ENCODE results near the gene RASSF6.
"Not testable (repeated sequence)": the region's sequence is repeated elsewhere in the genome, so short reads cannot be mapped to it uniquely, and the experiment has no call there.

RASSF6 gene, protein sequence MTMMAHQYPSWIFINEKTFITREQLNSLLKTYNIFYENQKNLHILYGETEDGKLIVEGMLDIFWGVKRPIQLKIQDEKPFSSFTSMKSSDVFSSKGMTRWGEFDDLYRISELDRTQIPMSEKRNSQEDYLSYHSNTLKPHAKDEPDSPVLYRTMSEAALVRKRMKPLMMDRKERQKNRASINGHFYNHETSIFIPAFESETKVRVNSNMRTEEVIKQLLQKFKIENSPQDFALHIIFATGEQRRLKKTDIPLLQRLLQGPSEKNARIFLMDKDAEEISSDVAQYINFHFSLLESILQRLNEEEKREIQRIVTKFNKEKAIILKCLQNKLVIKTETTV

GRCh38 chr4:73620115-73620792 lies at the start of gene RASSF6:
Gene RASSF6, minus strand, starts transcription at chr4:73620436. Its CDS starts 8,641 bp downstream, at chr4:73611795.
- DNase-seq (ENCODE audit: low read depth): peak; percentile 38

DNA sequence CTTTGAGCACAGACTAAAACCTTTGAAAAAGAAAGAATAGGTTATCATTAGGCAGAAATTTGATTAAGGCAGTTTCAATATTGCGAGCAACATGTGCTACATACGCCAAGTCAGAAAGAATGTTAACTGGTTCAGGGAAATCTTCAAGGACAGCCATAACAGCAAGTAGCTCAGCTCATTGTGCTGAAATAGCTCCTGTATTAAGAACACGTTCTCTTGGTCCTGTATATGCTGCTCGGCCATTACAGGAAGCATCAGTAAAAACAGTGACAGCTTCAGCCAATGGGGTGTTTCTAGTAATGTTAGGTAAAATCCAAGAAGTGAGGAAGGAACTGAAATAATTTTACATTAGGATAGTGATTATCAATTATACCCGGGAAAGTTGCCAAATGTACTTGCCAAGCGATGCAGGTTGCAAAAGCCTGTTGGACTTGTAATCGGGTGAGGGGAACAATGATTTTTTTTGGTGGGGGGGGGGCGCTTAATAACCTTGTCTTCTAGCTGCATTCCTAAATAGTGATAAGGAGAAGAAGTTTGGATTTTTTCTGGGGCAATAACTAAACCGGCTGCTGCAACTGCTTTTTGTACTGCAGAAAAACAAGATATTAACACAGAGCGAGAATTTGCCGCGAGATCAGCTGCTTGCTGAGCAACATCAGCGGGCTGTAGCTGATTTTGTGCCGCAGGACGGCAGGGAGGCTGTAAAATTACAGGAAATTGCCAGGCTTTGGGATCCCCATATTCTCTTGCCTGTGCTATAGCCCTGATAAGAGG lies 49.4 kb upstream of the RASSF6 start:
- peak; percentile 67 for DNase-seq (ENCODE audit: low read depth)

GRCh38 chr4:73668782-73669201 lies 48.6 kb upstream of the RASSF6 start:
- no peak for DNase-seq (ENCODE audit: low read depth)

DNA sequence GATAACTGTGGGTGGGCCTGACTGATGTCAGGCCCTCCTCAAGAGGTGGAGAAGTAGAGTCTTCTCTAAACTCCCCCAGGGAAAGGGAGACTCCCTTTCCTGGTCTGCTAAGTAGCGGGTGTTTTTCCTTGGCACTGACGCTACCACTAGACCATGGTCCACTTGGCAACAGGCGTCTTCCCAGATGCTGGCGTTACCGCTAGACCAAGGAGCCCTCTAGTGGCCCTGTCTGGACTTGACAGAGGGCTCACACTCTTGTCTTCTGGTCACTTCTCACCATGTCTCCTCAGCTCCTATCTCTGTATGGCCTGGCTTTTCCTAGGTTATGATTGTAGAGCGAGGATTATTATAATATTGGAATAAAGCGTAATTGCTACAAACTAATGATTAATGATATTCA lies 45.7 kb upstream of the RASSF6 start:
- not testable (repeated sequence) for DNase-seq (ENCODE audit: low read depth)

DNA sequence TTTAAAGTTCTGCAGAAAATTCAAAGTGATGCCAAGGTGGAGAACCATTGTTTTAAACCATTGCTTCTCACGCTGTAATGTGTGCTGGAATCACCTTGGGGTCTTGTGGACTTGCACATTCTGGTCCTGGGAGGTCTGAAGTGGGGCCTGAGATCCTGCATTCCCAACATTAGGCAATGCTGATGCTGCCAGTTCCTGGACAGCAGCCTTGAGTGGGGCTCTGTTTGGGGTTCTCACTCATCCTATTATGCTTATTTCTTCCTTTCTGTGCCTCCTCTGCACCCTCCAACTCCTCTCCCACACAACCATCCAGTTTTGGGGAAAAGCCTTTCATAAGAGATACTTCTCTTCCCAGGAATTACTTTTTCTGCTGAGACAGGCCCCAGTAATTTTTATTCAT lies 44.2 kb upstream of the RASSF6 start:
- DNase-seq (ENCODE audit: low read depth): peak; percentile 57

DNA sequence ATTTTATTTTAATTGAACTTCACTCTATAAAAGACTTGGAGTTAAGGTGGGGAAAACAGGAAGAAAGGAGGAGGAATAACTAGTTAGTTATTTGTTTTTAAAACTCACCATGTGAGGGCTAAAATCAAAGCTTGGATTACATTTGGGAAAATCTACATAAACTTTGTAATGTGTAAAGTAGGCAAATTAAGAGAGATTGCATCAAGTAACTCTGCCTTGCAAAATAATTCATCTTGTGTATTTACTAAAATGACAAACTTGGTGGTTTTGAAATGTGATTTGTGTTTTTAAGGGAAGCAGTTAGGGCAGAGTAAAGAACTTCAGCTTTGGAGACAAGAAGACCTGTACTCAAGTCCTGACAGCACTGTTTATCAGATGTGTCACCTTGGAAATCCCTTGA lies 43.3 kb upstream of the RASSF6 start:
- DNase-seq (ENCODE audit: low read depth): peak; percentile 39

DNA sequence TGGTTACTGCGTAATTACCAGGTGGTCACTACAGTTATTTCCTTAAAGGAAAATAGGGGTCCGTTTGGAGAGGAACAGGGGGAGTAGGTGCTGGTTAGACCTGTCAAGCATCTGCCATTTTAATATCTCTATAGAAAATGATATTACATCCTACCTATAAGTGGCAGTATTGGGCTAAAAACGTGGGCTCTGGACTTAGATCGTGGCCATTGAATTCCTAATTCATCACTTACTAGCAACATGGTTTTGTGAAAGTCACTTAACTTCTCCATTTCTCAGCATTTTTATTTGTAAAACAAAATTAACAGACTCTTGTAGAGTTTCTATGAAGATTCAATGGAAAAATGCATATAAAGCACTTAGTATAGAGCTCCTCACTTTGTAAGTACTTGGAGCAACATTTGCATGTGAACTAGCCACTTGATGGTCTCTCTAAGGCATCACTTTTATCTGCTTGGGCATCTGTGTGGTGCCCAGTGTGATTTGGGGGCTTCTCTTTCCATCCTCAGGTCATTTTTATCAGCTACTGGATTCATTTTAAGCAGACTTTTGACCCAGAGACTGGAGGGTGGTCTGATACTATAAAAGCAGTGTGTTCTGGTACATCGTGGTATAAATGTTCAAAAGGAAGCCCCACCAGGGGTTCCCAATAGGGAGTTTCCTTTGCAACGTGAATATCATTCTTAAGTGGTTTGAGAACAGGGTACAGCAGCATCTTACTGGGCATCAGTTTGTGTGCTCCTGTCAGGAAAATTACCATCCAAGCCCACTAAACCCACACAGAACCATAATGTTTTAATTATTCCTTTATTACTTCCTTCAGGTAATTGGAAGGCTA lies 42.7 kb upstream of the RASSF6 start:
- peak; percentile 79 for DNase-seq (ENCODE audit: low read depth)

- DNase-seq (ENCODE audit: low read depth): peak; percentile 100
These were observed 41.4 kb upstream of the RASSF6 start for GRCh38 chr4:73661646-73662119.

GRCh38 chr4:73660808-73661207 lies 40.6 kb upstream of the RASSF6 start:
- no peak for DNase-seq (ENCODE audit: low read depth)

DNA sequence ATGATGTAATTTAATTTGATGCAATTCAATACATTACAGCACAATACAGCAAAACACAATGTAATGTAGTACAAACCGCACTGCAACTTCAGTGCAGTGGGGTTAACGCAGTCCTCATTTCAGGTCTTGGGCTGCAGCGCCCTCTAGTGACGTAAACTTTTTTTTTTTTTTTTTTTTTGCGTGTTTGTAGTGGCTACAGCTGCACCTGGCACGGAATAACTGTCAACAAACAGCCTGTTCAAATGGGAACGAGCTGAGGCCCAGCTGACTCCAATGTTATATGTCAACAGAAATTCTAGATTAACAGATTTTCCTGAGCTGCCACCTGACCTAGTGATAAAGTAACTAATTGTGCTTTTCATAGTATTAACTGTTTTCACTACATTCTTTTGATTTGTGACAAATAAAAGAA lies 33.5 kb upstream of the RASSF6 start:
- DNase-seq (ENCODE audit: low read depth): peak; percentile 63

GRCh38 chr4:73650250-73650649 lies 30.0 kb upstream of the RASSF6 start:
- DNase-seq (ENCODE audit: low read depth): no peak

- no peak for DNase-seq (ENCODE audit: low read depth)
These were observed 28.2 kb upstream of the RASSF6 start for GRCh38 chr4:73648478-73648877.

- no peak for DNase-seq (ENCODE audit: low read depth)
These were observed 25.9 kb upstream of the RASSF6 start for GRCh38 chr4:73646117-73646516.

- no peak for DNase-seq (ENCODE audit: low read depth)
These were observed 11.5 kb upstream of the RASSF6 start for GRCh38 chr4:73631565-73632226.

DNA sequence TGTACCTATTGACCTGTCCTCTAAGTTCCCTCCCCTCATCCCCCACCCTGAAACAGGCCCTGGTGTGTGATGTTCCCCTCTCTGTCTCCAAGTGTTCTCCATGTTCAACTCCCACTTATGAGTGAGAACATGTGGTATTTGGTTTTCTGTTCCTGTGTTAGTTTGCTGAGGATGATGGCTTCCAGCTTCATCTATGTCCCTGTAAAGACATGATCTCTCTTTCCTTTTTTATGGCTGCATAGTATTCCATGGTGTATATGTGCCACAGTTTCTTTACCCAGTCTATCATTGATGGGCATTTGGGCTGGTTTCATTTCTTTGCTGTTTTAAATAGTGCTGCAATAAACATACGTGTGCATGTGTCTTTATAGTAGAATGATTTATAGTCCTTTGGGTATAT lies 8.6 kb upstream of the RASSF6 start:
- DNase-seq (ENCODE audit: low read depth): not testable (repeated sequence)

- DNase-seq (ENCODE audit: low read depth): no peak
These were observed 1.1 kb upstream of the RASSF6 start for GRCh38 chr4:73621357-73621756.

- DNase-seq (ENCODE audit: low read depth): no peak
These were observed 890 bp downstream of the RASSF6 start for GRCh38 chr4:73619346-73619745.

GRCh38 chr4:73617256-73617655 lies 3.0 kb downstream of the RASSF6 start:
- no peak for DNase-seq (ENCODE audit: low read depth)

- DNase-seq (ENCODE audit: low read depth): no peak
These were observed 4.6 kb downstream of the RASSF6 start for GRCh38 chr4:73615613-73616012.

DNA sequence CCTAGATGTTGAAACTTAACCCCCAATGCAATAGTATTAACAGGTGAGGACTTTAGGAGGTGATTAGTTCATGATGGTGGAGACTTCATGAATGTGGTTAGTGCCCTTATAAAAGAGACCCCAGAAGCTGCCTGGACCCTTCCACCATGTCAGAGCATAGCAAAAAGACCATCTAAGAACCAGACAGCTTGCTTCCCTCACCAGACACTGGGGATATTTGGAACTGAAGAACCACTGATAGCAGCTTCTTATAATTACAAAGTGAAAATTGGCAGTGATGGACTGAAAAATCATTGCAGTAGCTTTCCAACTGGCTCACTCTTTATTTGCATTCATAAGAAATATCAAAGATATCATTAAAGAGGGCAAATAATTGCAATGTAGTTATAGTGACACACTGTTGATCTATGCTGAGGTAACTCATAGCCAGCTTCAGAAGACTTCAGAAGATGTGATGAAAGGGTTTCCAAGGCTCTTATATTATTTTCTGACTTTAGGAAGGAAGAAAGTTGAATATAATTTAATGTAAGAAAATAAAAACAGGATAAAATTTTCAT lies 5.8 kb downstream of the RASSF6 start:
- no peak for DNase-seq (ENCODE audit: low read depth)

DNA sequence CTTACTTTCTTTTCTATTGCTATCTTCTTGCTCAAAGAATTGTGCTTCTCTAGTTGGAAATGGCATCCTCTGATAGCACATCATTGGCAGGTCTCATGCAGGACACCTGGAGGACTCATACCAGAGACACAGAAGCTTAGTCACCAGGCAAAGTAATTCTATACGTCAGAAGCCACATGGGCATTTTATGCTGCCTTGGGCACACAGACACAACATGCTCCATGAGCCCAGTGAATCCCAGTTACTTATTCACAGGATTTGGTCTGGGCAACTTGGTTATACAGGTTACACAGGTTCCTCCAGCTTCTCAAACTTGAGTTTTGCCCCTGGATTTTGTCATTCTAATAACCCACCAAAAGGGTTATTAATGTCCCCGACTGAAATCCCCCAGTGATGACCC lies 7.1 kb downstream of the RASSF6 start:
- no peak for DNase-seq (ENCODE audit: low read depth)

Measured in amniotic epithelial cell (primary cell).